Fibroblast of mammary gland (primary cell): Measurements from ENCODE around the gene GFPT2.

Experiments
- DNase-seq: peaks from one replicate; pipeline ENCODE4 v3.0.0-alpha.2; 2010; ENCODE audit warnings: low read depth
- H3K4me3 ChIP-seq: 2 replicates; pipeline ENCODE4 v1.5.1; 2011; ENCODE audit warnings: low read depth, mild to moderate bottlenecking, low read length, moderate library complexity; ENCODE audit not compliant: control insufficient read depth
- TF ChIP-seq, protein P1 (sequence below): conservative IDR thresholded peaks from 2 replicates; pipeline ENCODE4 v1.5.1; 2011; ENCODE audit warnings: low read depth, low read length, inconsistent platforms; ENCODE audit not compliant: control insufficient read depth, insufficient read depth

The GFPT2 gene

DNA sequence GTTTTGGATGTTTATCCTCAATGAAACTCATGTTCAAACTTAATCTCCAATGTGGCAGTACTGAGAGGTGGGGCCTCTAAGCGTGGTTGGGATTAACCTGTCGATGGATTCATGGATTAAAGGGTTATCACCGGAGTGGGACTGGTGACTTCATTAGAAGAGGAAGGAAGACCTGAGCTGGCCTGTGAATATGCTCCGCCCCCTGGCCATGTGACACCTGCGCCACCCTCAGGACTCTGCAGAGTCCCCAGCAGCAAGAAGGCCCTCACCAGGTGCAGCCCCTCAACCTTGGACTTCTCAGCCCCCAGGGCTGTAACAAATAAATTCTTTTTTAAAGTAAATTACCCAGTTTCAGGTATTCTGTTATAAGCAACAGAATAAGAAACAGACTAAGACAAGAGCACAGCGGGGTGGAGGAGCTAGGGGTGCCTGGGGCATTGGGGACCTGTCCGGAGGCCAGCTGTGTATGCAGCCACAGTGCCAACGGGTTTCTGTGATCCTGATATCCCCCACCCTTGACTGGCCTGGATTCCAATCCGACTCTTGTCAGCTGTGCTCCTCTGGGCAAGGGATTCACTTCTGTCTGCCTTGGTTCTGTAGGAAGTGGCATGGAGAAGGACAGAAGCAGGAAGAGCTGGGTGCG lies 58.1 kb downstream of the GFPT2 start:
- DNase-seq: no peak
- no peak overlapping the region for H3K4me3 ChIP-seq
- TF ChIP-seq, protein P1, sequence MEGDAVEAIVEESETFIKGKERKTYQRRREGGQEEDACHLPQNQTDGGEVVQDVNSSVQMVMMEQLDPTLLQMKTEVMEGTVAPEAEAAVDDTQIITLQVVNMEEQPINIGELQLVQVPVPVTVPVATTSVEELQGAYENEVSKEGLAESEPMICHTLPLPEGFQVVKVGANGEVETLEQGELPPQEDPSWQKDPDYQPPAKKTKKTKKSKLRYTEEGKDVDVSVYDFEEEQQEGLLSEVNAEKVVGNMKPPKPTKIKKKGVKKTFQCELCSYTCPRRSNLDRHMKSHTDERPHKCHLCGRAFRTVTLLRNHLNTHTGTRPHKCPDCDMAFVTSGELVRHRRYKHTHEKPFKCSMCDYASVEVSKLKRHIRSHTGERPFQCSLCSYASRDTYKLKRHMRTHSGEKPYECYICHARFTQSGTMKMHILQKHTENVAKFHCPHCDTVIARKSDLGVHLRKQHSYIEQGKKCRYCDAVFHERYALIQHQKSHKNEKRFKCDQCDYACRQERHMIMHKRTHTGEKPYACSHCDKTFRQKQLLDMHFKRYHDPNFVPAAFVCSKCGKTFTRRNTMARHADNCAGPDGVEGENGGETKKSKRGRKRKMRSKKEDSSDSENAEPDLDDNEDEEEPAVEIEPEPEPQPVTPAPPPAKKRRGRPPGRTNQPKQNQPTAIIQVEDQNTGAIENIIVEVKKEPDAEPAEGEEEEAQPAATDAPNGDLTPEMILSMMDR: no peak

DNA sequence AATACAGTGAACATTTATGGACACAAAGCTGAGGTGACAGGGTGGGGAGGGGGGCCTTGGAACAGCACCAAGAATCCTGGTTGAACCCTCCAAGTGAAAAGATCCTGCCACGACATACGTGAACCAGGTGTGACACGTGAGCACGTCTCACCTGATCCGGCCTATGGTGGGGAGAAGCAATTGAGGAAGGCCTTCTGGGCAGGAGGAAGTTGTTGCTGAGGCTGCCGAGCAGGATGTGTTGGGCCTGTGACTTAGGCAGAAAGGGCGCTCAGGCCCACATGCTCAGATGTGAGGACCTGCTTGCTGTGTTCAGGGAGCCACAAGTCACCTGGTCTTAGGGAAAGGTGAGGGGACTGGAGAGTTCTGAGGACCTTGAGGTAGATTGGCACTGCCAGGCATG lies 58.7 kb downstream of the GFPT2 start:
- no peak overlapping the region for H3K4me3 ChIP-seq
- DNase-seq: no peak
- TF ChIP-seq, protein P1: no peak

DNA sequence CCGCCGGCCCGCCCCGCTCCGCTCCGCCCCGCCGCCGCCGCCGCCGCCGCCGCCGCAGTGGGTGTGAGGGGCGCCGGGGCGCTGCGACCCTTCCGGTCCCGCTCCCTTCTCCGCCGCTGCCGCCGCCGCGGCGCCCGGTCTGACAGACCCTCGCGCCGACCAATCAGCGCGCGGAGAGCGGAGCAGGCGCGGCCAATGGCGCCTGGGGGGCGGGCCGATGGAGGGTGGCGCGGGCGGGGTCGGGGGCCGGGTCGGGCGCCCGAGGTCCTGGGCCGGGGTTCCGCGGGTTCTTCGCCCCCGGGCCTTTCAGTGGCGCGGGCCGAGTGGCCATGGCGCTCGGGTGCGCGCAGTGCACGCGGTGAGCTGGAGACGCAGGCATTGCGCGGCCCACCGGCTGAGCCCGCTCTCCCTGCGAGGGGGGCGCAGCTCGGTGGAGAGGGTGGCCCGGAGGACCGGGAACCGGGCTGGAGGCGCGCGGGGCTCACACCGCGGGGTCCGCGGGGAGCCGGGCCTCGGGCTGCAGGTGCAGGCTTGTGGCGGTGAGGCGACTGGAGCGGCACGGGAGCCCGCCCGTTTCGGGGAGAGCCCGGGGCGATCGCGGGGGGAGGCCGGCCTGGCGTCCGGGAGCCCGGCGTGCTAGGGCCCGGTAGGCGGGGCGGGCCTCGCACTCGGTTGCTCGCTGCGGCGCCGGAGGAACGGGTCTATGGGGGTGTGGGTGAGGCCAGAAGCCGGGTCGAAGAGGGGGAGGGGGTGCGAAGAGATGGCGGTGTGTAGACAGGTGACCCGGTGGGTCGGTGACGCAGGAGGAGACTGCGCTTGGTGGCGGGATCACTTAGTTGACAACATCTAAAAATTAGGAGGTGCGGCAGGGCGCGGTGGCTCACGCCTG lies 60.9 kb downstream of the GFPT2 start, which contains the start of gene MAPK9:
Gene MAPK9, minus strand, starts transcription at position 141 of the 889 bp plus-strand sequence. CDS start 11,522 bp downstream, outside the sequence.
- peak within 1 kb of the TSS; percentile 72 for H3K4me3 ChIP-seq
- TF ChIP-seq, protein P1: no peak
- DNase-seq: peak; percentile 66

DNA sequence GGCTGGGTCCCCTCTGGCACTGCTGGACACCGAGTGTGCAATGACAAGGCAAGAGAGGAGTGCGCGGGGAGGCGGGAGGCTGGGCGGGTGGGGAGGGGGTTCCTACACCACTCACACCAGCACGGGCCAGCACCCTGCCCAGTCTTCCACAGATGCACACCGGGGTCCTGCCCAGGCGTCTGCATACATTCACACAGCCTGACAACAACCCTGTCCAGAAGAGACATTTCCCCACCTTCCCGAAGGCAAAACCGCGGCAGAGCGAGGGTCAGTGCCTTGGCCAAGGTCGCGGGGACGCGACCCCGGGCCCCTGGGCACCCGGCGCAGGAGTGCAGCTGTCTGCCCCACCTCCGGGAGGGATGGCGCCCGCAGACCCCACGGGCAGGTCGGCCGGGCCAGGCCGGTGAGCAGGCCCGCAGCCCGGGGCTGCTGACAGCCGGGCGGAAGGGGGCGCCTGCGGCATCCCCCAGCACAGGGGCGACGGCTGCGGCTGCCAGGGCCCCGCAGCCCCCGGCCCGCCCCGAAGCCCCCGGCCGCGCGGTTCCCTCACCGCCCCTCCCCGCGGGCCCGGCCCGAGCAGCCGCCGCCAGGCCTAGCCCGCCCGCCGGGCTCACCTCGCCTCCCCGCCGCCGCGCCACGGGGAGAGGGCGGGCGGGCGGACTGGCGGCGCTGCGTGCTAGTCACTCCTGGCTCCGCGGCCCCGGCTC lies 61.7 kb downstream of the GFPT2 start:
- H3K4me3 ChIP-seq: peak overlapping the region; percentile 72
- TF ChIP-seq, protein P1: no peak
- DNase-seq: no peak

DNA sequence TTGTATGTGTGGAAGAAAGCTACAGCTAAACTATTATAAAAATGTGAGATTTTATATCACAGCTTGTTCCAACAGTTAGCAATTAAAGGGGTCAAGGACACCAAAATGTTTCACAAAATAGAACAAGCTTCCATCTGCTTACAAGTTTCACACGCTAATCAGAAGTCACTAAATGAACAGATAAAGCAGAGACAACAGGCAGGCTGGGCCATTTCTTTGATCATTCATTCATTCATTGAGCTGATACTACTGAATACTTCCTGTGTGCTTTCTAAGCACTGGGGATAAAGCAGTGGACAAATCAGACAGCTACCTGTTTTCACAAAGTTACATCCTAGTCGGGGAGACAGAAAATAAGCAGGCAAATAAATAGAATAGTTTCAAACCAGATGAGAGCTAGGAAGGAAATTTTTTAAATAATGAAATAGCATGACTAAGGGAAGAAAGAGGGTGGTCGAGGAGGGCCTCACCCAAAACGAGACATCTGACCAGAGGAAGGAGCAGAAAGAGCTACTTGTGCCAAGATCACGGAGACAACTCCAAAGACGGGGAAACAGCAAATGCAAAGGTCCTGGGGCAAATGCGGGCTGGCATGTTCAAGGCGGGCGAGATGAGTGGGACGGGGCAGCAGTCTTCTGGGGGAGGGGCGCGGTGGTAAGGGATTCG lies 62.4 kb downstream of the GFPT2 start:
- TF ChIP-seq, protein P1: no peak
- no peak for DNase-seq
- peak overlapping the region; percentile 72 for H3K4me3 ChIP-seq

DNA sequence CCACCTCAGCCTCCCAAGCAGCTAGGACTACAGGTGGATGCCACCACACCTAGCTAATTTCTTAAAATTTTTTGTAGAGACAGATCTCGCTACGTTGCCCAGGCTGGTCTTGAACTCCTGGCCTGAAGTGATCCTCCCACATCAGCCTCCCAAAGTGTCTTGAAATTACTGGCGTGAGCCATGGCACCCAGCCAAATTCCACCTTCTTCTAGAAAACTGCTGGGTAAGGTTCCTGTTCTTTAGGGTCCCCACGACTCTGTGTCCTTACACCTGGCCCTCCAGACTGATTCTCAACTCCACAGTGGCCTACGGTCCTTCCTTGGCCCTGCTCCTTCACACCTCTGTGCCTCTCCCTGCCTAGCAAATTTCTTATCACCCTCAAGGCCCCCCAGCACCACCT lies 63.2 kb downstream of the GFPT2 start:
- TF ChIP-seq, protein P1: no peak
- no peak for DNase-seq
- H3K4me3 ChIP-seq: no peak overlapping the region
